GM18519 (cell line): ENCODE measurements around the gene GDAP1L1.
A peak's percentile ranks its signal among the peaks of the same experiment; 100 is the strongest.

Experiments
- ATAC-seq: cut with Tn5 transposase; IDR thresholded peaks from one replicate; pipeline ENCODE4 v1.9.1; 2021; ENCODE audit warnings: mild to moderate bottlenecking, moderate library complexity; ENCODE audit not compliant: unreplicated experiment, low FRiP score

GDAP1L1 gene

DNA sequence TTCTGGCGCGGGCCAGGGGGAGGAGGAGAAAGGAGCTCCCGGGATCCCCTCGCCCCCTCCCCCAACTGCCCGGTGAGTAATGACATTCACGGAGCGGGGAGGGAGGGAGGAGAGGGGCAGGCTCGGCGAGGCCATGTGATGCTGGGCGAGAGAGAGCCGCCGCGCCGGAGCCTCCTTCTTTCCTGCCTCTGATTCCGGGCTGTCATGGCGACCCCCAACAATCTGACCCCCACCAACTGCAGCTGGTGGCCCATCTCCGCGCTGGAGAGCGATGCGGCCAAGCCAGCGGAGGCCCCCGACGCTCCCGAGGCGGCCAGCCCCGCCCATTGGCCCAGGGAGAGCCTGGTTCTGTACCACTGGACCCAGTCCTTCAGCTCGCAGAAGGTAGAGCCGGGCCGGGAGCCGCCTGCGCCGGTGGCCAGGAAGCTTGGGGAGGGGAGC is at the start of gene GDAP1L1:
TSS of gene GDAP1L1 (plus strand) at position 178 of the 441 bp plus-strand sequence. CDS start at position 205, 27 bp downstream.
- ATAC-seq, result no peak

DNA sequence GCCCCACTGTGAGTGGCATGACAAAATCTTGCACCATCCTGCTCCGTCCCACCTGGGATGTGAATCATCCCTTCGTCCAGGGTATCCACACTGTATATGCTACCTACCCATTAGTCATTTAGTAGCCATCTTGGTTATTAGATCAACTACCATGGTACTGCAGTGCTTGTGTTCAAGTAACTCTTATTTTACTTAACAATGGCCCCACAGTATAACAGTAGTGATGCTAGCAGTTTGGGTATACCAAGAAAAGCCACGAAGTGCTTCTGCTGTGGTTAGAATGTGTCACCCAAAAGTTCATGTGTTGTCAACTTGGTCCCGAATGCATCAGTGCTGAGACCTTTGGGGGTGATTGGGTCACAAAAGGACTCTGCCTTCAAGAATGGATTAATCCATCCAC is 48.2 kb upstream of the GDAP1L1 start:
- no peak for ATAC-seq

- no peak for ATAC-seq
Measured at GRCh38 chr20:44199877-44200276, 47.2 kb upstream of the GDAP1L1 start.

DNA sequence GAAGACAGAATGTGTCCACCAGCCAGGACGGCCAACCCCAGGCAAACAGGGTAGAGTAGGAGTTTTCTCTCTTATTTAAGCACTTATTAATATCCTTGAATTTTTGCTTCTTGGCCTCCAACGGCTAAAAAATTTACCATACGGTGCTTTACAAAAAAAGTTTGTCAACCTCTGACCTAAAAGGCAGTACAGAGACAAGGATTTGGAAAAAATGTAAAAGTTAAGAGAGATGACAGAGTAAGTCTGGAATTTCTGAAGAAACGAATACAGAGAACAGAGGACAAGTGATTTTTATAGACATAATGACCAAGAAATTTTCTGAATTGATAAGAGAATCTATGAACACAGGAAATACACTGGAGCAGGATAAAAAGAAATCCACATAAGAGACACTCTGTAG is 46.7 kb upstream of the GDAP1L1 start:
- ATAC-seq, result no peak

DNA sequence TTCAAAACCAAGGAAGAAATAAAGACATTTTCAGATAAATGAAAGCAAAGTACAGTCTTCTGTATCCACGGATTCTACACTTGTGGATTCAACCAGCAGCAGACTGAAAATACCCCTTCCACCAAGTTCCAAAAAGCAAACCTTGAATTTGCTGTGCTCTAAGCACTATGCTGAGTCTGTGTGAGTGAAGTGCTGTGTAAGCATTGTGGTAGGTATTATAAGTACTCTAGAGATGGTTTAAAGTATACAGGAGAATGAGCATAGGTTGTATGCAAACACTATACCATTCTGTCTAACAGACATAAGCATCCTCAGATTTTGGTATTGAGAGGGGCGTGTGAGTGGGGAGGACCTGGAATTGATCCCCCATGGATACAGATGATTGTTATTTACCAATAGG is 46.1 kb upstream of the GDAP1L1 start:
- ATAC-seq, result no peak

DNA sequence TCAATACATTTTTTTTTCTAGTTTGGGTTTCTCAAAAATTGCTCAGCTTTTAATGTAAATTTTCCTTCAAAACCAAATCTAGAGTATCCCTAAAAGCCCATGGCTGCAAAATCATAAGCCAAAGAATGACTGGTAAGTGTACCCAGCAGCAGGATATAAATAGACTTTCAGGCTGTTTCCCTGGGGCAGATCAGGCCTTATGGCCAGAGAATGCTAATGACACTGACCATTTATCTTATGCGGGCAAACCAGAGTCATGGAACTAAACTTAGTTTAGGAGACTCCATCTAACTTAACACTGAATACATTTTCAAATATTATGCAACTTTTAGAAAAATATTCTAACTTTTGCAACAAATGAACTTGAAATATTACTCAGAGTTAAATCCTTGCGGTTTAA is 43.9 kb upstream of the GDAP1L1 start:
- no peak for ATAC-seq

DNA sequence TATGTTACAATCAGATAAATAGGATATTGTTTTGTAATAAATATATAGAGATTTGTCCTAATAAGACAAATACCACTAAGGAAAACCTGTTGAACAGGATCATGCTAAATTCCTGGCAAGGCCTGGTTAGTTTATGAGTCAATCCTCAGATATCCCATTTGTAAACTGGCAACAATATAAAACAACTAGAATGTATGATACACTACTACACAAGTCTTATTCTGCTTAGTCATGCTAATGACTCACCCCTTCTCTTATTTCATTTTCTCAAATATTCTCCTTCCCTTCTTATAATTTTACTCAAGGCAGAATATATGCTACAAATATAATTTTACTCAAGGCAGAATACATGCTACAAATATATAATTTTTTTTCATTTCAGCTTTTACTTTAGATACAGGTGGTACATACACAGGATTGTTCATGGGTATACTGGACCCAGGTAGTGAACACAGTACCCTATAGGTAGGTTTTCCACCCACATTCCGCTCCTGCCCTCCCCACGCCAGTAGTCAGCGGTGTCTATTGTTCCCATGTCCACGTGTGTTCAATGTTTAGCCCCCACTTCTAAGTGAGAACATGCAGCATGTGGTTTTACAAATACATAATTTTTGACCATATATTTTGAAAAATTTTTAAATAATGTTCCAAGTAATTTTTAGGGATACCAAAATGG is 42.8 kb upstream of the GDAP1L1 start:
- ATAC-seq, result no peak

- ATAC-seq, result no peak
Measured at GRCh38 chr20:44204832-44205215, 42.3 kb upstream of the GDAP1L1 start.

GRCh38 chr20:44206132-44206531 is 41.0 kb upstream of the GDAP1L1 start:
- no peak for ATAC-seq

DNA sequence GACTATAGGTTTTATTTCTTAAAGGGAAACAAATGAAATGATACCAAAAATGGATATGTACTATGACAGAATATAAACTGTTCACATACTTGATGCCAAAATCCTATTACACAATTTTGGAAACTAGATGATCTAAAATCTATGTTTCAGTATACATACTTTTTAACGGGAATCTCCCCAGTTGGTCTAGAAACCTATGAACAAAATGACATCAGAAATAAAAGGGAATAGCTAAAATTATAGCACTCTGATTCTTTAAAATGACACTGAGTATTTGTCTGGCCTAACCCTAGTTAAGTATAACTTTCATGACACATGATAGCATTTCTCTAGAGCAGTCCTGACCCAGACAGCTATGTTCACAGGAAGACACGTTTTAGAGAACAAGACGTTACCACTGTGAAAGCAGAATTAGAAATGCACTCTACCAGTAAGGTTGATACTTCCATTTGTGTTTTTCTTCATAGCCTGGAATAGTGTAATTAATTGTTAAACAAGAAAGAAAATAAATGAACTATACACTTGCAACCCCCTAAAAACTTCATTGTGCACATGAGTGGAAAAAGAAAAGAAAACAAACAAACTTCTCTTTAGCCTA is 39.9 kb upstream of the GDAP1L1 start:
- no peak for ATAC-seq

- ATAC-seq, result no peak
Measured at GRCh38 chr20:44208165-44208564, 38.9 kb upstream of the GDAP1L1 start.

- no peak for ATAC-seq
Measured at GRCh38 chr20:44208770-44209169, 38.3 kb upstream of the GDAP1L1 start.

DNA sequence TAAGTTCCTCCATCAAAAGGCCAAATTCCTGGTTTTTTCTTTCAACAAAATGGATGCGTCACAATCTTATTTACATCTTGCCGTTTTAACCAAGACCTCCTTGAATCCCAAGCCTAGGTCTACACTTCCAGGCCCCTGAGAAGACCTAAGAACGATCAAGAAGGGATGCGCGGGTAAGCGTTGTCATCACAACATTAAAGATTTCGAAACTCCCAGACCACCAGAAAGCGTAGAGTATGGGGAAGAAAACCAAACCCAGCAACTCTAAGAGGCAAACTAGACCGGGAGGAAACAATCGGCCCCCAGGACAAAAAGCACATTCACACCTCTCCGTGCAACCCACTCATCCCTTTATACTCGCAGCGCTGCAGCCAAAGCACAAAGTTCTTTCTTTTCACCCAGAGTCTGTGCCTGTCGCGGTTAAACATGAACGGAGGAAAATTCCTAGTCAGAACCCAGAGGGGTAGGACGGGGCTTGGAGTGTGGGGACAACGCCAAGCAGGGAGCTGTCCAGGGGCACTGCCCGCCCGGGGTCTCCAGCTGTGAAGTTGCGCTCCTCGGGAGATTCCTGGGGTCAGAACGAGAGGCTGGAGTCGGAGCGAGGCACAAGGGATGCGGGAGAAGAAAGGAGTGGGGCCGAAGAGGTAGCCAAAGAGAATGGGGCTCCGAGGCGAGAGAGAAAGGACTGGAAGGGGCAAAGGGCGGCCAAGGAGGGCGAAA is 37.3 kb upstream of the GDAP1L1 start:
- ATAC-seq, result no peak

- peak; percentile 55 for ATAC-seq
Measured at GRCh38 chr20:44210406-44211176, 36.5 kb upstream of the GDAP1L1 start, which contains the start of gene OSER1. Gene OSER1 (minus strand): TSS chr20:44210771. CDS start chr20:44206957, 3,814 bp downstream.

DNA sequence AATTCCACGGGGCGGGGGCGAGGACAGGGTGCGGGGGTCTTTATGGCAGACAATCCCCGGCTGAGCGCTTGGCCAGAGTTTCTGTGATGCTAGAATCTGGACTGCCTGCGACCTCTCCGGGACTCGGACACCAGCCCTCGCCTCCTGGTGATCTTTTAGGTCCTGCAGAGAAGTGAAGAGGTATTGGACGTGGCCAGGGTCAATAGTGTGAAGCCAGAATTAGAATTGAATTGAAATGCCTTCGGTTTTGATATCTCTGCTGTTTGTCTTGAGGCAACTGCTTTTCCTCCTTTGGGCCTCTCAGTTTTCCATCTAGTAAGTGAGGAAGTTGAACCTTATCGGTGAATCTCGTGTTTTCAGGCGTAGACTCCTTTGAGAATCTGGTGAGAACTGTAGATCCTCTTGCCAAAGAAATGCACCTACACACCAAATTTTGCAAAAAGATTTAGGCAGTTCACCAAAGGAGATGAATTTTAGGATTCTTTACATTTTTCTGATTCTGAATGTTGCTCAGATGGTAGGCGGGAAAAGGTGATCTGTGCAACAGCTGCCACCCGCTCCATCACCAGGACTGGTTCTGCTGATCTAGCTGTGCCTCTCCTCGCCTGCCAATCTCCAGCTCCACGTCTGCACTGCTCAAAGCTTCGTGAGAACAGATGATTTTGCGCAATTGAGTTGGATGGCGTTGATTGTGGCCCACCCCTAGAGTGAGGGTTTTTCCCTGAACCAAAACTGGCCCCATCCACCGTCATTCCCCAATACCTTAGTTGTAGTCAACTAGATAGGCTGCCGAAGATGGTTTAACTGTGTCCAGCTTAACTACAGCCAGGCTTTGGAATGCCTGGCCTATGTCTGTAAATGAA is 35.7 kb upstream of the GDAP1L1 start:
- ATAC-seq, result peak; percentile 4

DNA sequence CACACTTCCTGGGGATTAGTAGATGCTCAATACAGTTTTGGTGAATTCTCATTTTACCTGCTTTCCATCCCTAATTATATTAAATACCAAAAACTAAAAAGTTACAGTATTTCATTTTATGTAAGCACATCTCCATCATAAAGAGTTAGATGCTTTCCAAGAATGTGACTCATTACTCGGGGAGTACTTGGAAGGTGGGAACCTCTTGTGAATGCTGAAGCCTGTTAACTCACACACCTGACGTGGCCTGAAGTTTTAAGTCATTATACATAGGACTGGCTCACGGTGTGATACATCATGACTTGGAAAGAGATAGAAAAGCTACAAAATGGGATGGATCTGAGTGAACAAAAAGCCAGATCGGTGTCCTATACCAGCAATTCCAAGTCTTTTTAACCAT is 34.3 kb upstream of the GDAP1L1 start:
- ATAC-seq, result no peak

- no peak for ATAC-seq
Measured at GRCh38 chr20:44215125-44215524, 32.0 kb upstream of the GDAP1L1 start.

DNA sequence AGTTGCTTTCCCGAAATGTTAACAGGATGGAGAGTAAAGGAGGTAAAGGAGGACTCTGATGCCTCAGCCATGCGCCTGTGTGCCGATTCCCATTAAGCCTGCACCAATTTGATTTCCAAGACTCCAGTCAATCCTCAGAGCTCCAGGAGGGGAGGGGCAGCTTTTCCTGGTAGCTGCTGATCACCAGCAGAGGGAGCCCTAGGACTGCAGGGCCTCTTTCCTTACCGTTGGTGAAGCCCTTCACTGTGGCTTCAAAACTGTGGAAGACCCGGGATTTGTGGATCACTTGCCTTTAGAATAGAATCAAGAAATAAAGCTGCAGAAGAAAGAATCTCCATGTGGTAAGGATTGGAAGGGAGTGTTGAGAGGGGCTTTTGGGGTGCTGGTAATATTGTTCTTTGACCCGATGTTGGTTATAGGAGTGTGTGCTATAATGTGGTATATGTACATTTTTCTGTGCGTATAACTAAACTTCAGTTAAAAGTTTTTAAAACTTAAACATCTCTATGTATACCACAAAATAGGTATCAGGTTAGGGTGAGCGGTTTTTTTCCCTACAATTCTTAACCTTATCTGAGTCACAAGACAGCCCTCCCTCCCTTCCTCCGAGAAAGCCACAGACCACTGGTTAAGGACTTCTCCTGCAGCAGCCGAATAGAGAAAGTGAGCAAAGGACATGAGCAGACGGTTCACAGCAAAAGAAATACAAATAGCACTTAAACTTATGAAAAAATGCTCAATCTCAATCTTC is 29.6 kb upstream of the GDAP1L1 start:
- no peak for ATAC-seq

- no peak for ATAC-seq
Measured at GRCh38 chr20:44218446-44218845, 28.7 kb upstream of the GDAP1L1 start.
